Spleen (tissue), 11 donors: Measurements from ENCODE around the gene ACSF3. TPM values are rescaled to one million over a fixed set of nuclear protein-coding genes. Genes with fewer than 3 reads are reported as not detected.
A peak's percentile ranks its signal among the peaks of the same experiment; 100 is the strongest.

ENCODE experiments used
- DNase-seq: peaks from one replicate; pipeline ENCODE4 v3.0.0-alpha.2; 2020
- H3K27ac ChIP-seq, 8 donors: fragments of 200-600 bp; sonication (generic) in 7 of 8; 1 replicate in 4 of 8; 2 replicates in 4 of 8; pipeline versions ENCODE4 v1.5.0 to v1.8.0; 2016 to 2021; ENCODE audit warnings: inconsistent platforms in 4 of 8, mild to moderate bottlenecking in 4 of 8, moderate library complexity in 1 of 8
- H3K27me3 ChIP-seq, 7 donors: fragments of 200-600 bp; sonication (generic) in 6 of 7; replicated peaks in 1 of 7; 1 replicate in 4 of 7; 2 replicates in 3 of 7; pipeline versions ENCODE4 v1.5.0 to v1.8.0; 2016 to 2021; ENCODE audit warnings: inconsistent platforms in 3 of 7, mild to moderate bottlenecking in 1 of 7
- H3K36me3 ChIP-seq, 6 donors: fragments of 200-600 bp; sonication (generic) in 5 of 6; 1 replicate in 4 of 6; 2 replicates in 2 of 6; pipeline versions ENCODE4 v1.5.0 to v1.8.0; 2016 to 2021; ENCODE audit warnings: inconsistent platforms in 2 of 6
- H3K4me1 ChIP-seq, 6 donors: fragments of 200-600 bp; sonication (generic) in 5 of 6; 1 replicate in 3 of 6; 2 replicates in 3 of 6; pipeline versions ENCODE4 v1.5.0 to v1.8.0; 2016 to 2021; ENCODE audit warnings: inconsistent platforms in 3 of 6
- H3K4me3 ChIP-seq, 8 donors: fragments of 200-600 bp; sonication (generic) in 7 of 8; 1 replicate in 4 of 8; 2 replicates in 4 of 8; pipeline versions ENCODE4 v1.5.0 to v1.8.0; 2016 to 2021; ENCODE audit warnings: inconsistent platforms in 4 of 8, mild to moderate bottlenecking in 4 of 8, moderate library complexity in 2 of 8
- H3K9me3 ChIP-seq, 8 donors: fragments of 200-600 bp; sonication (generic) in 7 of 8; 1 replicate in 4 of 8; 2 replicates in 4 of 8; pipeline versions ENCODE4 v1.5.0 to v1.8.0; 2016 to 2021; ENCODE audit warnings: inconsistent platforms in 4 of 8
- CTCF ChIP-seq, 11 experiments: fragments of 200-600 bp in 7 of 11; fragments of 450-650 bp in 4 of 11; sonication (generic) in 4 of 11; IDR thresholded peaks in 8 of 11; conservative IDR thresholded peaks in 3 of 11; 1 replicate in 7 of 11; 2 replicates in 4 of 11; pipeline versions ENCODE4 v1.4.0 to v1.8.0; 2016 to 2021; ENCODE audit warnings: antibody characterized with exemption in 11 of 11, inconsistent platforms in 4 of 11, mild to moderate bottlenecking in 1 of 11
- POLR2A ChIP-seq, 3 donors: fragments of 450-650 bp; IDR thresholded peaks; one replicate each; pipeline ENCODE4 v1.5.1; 2017; ENCODE audit warnings: antibody characterized with exemption in 3 of 3, mild to moderate bottlenecking in 1 of 3
- POLR2AphosphoS5 ChIP-seq, 3 donors: sonication (generic); formaldehyde crosslinking; IDR thresholded peaks; one replicate each; pipeline ENCODE4 v1.5.1; 2017; ENCODE audit warnings: antibody characterized with exemption in 3 of 3
- WGBS, 5 donors: extraction: QIAGEN DNeasy Blood & Tissue Kit in 3 of 5; methylation state at CpG; one replicate each; pipeline versions ENCODE4 v1.1.5 to v1.1.7; 2013 to 2018; 5-methylcytosine and 5-hydroxymethylcytosine counted together
- intact Hi-C: fragments of 100-400 bp; cut with DNase I; formaldehyde crosslinking; loops from one replicate; pipeline ENCODE4 v1.15.0; 2023; ENCODE audit warnings: low total_unique reads
- polyA plus RNA-seq, 3 donors: library from polyadenylated mRNA; stranded (reverse); fragments of 200-250 nt; gene quantifications; one replicate each; pipeline ENCODE4 v1.2.1, GENCODE V29; 2013
- total RNA-seq, 7 donors: library from RNA; depleted of rRNA in 3 of 7; stranded (reverse); fragments of >200 nt in 3 of 7; fragmentation: NEBNext Ultra II Directional in 4 of 7; extraction: Animal tissue kit (Norgen Biotek cat#: 25700) in 4 of 7; gene quantifications; one replicate each; pipeline versions ENCODE4 v1.1.0 to v1.2.1, GENCODE V29; 2016 to 2021
- donor health status: healthy with polysubstance abuse.
- donor health status: DM: no; HTN: no; CAD: no; lungs with moderate emphysema.
- donor health status: DM: no; HTN: no; CAD: no.
- donor health status: Bipolar disorder and iron deficiency.
- donor health status: healthy.
- donor health status: DM: no; HTN: no; CAD: no.
- donor health status: DM: yes; HTN: yes; CAD: no.

ACSF3 gene
- total and polyA plus RNA-seq, 10 donors = 35.4 to 68.1 (median 49.1) TPM

DNA sequence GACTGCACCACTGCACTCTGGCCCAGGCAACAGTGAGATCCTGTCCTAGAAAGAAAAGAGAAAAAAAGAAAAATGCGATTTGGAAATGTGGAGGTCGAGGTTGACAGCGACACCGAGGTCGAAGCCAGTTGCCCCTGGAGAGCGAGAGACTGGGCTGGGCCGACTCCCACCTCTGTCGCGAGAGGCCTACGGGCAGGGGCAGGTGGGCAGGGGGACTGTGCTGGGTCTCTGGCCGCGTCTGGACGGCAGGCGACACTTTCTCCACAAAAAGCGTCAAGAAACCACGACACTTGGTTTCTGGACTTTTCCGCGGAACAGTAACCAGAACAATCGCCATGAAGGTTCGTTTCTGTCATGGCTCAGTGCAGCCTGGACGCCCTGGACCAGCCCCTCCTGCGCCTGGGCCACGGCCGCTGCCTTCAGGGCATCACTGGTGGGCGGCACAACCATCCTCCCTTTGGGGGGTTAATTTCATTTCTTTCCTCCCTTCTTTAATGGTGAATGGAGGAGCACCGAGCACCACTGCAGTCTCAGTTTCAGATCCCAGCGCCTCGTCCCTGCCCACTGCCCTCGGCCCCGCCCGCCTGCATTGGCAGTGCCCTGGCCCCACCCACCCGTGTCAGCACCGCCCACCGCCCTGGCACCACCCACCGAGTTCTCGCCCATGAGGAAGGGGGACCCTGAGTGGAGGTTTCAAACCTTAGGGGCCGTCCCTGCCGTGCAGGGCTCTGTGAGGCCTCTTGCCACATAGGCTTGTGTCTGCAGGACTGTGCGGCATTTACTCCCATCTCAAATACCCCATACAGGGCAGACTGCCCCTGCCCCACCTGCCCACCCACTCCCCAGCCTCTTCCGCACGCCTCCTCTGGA lies 59.4 kb downstream of the ACSF3 start:
- H3K4me1 ChIP-seq = peaks cover 9 to 37% (median 25%) of the 10 kb centered on the region in 6 donors
- 83 to 87% (median 84%) methylated on average over 36 to 41 of the region's 41 CpGs for WGBS, 5 donors
- peaks cover 4 to 52% (median 31%) of the 10 kb centered on the region in 6 donors for H3K36me3 ChIP-seq
- no peak overlapping the region for H3K4me3 ChIP-seq
- no peak overlapping the region for H3K27ac ChIP-seq
- DNase-seq = peak; percentile 48
- H3K9me3 ChIP-seq = peaks cover 0 to 19% (median 16%) of the 10 kb centered on the region in 8 donors
- H3K27me3 ChIP-seq = no peaks in the 10 kb centered on the region
- intact Hi-C loops = no loop called here
- TF ChIP-seq POLR2AphosphoS5 (IDR thresholded peaks at IDR 0.05) (peak in 1 of 3 donors; percentile 31), POLR2A (IDR thresholded peaks at IDR 0.05) (no peak), CTCF (IDR thresholded peaks at IDR 0.05 in 8 of 11, conservative IDR thresholded peaks at IDR 0.05 in 3 of 11) (no peak)

GRCh38 chr16:89153848-89154271 lies 60.2 kb downstream of the ACSF3 start:
- intact Hi-C loops = no loop called here
- H3K36me3 ChIP-seq = peaks cover 4 to 44% (median 29%) of the 10 kb centered on the region in 6 donors
- no peak for DNase-seq
- H3K9me3 ChIP-seq = peaks cover 0 to 13% (median 10%) of the 10 kb centered on the region in 8 donors
- H3K4me1 ChIP-seq = peaks cover 9 to 37% (median 25%) of the 10 kb centered on the region in 6 donors
- no peak overlapping the region for H3K27ac ChIP-seq
- WGBS, 5 donors = 89 to 96% (median 91%) methylated on average over 6 to 19 of the region's 19 CpGs
- H3K27me3 ChIP-seq = no peaks in the 10 kb centered on the region
- TF ChIP-seq POLR2AphosphoS5 (IDR thresholded peaks at IDR 0.05) (peak in 1 of 3 donors; percentile 8), CTCF (IDR thresholded peaks at IDR 0.05 in 8 of 11, conservative IDR thresholded peaks at IDR 0.05 in 3 of 11) (no peak)
- no peak overlapping the region for H3K4me3 ChIP-seq

GRCh38 chr16:89154390-89155183 lies 60.9 kb downstream of the ACSF3 start:
- Histone ChIP-seq H3K36me3 (peaks cover 3 to 37% (median 23%) of the 10 kb centered on the region in 6 donors), H3K27me3 (peaks cover 0 to under 1% (median 0%) of the 10 kb centered on the region in 7 donors), H3K9me3 (peaks cover 0 to 5% (median 2%) of the 10 kb centered on the region in 8 donors), H3K27ac (peak overlapping the region in 5 of 8 donors; percentile 47 to 67 (median 56)), H3K4me1 (peaks cover 9 to 37% (median 25%) of the 10 kb centered on the region in 6 donors), H3K4me3 (no peak overlapping the region)
- WGBS, 5 donors = 66 to 84% (median 75%) methylated on average over 15 to 24 of the region's 24 CpGs
- intact Hi-C loops = no loop called here
- TF ChIP-seq CTCF (IDR thresholded peaks at IDR 0.05 in 8 of 11, conservative IDR thresholded peaks at IDR 0.05 in 3 of 11) (no peak), POLR2AphosphoS5 (IDR thresholded peaks at IDR 0.05) (peak in 1 of 3 donors; percentile 26), POLR2A (IDR thresholded peaks at IDR 0.05) (no peak)
- no peak for DNase-seq
